Choroid plexus epithelial cell (primary cell): ENCODE results near the gene COL19A1.
A peak's percentile ranks its signal among the peaks of the same experiment; 100 is the strongest.

Experiments used
- DNase-seq: peaks from one replicate; pipeline ENCODE4 v3.0.0-alpha.2; 2010; ENCODE audit warnings: low read depth
- H3K4me3 ChIP-seq: 2 replicates; pipeline ENCODE4 v1.5.1; 2011; ENCODE audit warnings: low read depth, mild to moderate bottlenecking, control low read depth, low read length, moderate library complexity
- CTCF ChIP-seq: conservative IDR thresholded peaks from 2 replicates; pipeline ENCODE4 v1.5.1; 2011; ENCODE audit warnings: low read depth, mild to moderate bottlenecking, control low read depth, inconsistent platforms, low read length, moderate library complexity

Gene COL19A1

GRCh38 chr6:70186461-70186860, 320.1 kb downstream of the COL19A1 start:
- no peak for DNase-seq
- no peak overlapping the region for H3K4me3 ChIP-seq
- TF ChIP-seq CTCF, result no peak

GRCh38 chr6:70188202-70188601, 321.8 kb downstream of the COL19A1 start:
- no peak overlapping the region for H3K4me3 ChIP-seq
- no peak for TF ChIP-seq CTCF
- no peak for DNase-seq

GRCh38 chr6:70194421-70194820, 328.1 kb downstream of the COL19A1 start:
- no peak for DNase-seq
- no peak for TF ChIP-seq CTCF
- no peak overlapping the region for H3K4me3 ChIP-seq

GRCh38 chr6:70196531-70196930, 330.2 kb downstream of the COL19A1 start:
- no peak for DNase-seq
- no peak overlapping the region for H3K4me3 ChIP-seq
- TF ChIP-seq CTCF, result no peak

GRCh38 chr6:70198785-70199184, 332.4 kb downstream of the COL19A1 start:
- no peak for DNase-seq
- H3K4me3 ChIP-seq, result no peak overlapping the region
- TF ChIP-seq CTCF, result no peak

- no peak for TF ChIP-seq CTCF
Measured at GRCh38 chr6:70208235-70208790, 342.0 kb downstream of the COL19A1 start.

GRCh38 chr6:70210462-70210861, 344.1 kb downstream of the COL19A1 start:
- TF ChIP-seq CTCF, result peak; percentile 45
- H3K4me3 ChIP-seq, result no peak overlapping the region
- DNase-seq, result peak; percentile 33

More at GRCh38 chr6:70208235-70208790, 342.0 kb downstream of the COL19A1 start:
- no peak for DNase-seq
- no peak overlapping the region for H3K4me3 ChIP-seq
